Bone marrow (tissue), 2 donors: ENCODE results near the gene BUB1B.
"Not testable (repeated sequence)": the region's sequence is repeated elsewhere in the genome, so short reads cannot be mapped to it uniquely, and the experiment has no call there.

Source experiments
- DNase-seq, 2 donors: peaks; one replicate each; lab custom pipeline; 2025; lab: John Stamatoyannopoulos, UW

BUB1B gene

DNA sequence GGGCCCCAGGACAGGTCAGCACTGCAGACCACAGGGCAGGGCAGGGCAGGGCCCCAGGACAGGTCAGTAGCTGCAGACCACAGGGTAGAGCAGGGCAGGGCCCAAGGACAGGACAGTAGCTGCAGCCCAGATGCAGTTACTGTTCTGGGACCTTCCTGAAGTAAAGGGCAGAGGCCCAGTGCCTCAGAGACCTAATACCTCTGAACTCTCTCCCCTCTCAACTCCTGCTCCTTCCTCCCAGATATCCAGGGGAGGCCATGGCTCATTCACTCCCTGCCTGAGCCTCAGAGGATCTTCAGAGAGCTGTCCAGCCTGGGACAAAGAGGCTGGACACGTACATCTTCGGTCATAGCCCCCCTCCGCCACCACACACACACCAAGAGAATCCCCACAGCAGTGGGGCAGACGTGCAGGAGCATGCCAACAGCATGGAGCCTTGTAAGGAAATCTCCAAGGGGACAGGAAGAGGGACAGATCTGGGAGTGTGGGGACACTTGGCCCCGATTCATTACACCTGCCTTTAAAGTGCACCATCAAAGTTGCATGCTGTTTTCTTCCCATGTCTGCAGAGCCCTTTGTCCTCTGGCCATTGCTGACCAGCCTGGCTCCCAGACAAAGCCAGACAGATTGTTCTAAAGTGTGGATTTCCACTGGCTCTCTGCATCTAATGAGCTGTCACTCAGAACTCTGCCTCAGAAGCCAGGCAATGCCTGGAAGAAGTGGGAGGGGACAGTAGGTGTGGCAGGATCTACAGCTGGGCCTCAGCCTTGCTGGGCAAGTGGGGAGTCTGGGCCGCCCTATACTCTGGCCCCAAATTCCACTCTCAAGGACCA lies 24.2 kb upstream of the BUB1B start:
- DNase-seq, result no peak

DNA sequence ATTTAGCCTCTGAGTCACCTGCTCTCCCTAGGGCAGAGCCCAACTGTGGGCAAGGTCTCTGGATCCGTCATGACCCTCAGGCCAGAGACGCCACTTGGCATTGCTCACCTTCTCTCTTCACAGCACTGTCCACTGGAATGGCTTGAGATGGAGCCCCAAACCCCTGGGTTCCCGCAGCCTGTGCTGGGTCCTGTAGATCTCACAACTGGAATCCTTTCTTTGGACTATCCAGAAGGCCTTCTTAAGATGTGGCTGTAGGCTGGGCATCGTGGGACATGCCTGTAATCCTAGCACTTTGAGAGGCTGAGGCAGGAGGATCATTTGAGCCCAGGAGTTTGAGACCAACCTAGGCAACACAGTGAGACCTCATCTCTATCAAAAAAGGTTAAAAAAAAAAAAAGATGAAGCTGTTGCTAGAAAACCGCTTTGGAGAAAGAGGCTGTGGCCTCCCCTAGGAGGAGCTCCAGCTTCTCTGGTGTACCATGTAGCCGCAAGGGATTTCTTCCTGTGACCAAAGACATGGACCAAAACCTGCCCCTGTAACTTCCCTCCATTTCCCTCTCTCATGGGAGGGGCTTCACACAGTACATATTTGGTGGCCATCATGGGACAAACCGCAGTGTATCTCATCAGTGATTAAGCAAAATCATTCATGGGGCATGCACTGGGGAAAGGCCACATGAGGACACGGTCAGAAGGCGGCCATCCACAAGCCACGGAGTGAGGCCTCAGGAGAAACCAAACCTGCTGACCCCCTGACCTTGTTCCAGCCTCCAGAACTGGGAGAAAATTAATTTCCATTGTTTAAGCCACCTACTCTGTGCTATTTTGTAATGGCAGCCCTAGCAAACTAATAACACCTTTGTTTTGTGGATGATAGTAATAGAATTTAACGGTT lies 23.3 kb upstream of the BUB1B start:
- DNase-seq, result no peak

DNA sequence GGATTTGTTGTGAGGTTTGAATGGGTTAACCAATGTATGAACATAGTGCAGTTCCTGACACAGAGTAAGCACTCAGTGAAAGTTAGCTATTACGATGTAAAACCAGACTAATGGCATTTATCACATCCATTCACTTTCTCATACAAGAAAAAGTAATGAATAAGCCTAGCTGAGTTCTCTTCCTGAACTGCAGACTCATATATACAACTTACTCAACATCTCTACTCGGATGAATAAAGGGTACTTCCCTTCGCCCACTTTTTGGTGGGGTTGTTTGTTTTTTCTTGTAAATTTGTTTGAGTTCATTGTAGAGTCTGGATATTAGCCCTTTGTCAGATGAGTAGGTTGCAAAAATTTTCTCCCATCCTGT lies 22.7 kb upstream of the BUB1B start:
- DNase-seq, result not testable (repeated sequence)

DNA sequence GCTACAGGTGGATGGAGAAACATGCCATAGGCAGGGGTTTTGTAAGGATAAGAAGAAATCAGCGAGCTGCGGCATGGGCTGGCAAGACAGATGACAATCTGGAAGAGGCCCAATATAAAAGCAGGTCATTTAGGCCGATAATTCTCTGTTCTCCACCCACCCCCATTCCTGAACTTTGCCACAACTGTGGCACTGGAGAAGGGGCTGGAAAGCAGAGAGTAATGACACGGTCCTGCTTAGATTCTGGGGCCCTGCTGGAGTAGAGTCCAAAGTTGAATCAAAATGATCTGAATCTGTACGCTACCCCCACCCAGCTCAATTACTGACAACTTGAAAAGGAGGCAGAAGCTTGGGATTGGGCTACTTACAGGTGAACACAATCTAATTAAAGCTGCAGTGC lies 18.4 kb upstream of the BUB1B start:
- DNase-seq, result no peak

DNA sequence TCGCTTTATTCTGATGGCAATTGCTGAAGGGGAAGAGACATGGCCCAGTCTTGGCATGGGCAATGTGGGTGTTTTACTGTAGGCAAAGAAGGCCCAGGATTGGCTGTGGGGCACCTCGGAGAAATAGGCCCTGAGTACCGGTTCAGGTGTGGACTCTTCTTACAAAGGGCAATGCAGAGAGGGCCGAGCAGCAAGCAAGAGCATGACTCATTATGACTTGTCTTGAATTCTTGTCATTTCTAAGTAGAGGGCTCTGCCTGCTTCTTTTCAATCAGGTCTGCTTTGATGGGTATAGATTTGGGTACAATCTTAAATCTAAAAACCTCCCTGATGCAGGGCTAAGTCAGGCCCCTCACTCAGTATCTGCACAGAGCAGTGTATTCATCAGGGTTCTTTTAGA lies 14.8 kb upstream of the BUB1B start:
- DNase-seq, result no peak

DNA sequence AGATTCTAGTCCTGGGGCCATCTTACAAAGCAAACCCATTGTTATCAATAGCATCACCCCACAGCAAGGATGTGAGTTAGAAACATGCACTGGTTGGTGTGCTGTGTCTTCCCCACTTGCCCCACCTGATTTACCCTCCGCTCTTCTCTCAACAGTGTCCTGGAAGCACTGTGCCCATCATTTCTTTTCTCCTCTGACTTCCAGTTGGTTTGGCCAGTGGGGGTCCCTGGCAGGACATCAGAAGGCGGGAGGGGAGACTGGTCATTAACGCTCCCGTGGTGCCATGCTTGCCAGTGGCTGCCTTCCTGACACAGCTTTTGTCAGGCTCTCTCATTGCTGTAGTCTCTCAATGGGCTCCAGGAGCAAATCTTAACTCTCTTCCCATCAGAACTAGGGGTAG lies 11.5 kb upstream of the BUB1B start:
- no peak for DNase-seq

DNA sequence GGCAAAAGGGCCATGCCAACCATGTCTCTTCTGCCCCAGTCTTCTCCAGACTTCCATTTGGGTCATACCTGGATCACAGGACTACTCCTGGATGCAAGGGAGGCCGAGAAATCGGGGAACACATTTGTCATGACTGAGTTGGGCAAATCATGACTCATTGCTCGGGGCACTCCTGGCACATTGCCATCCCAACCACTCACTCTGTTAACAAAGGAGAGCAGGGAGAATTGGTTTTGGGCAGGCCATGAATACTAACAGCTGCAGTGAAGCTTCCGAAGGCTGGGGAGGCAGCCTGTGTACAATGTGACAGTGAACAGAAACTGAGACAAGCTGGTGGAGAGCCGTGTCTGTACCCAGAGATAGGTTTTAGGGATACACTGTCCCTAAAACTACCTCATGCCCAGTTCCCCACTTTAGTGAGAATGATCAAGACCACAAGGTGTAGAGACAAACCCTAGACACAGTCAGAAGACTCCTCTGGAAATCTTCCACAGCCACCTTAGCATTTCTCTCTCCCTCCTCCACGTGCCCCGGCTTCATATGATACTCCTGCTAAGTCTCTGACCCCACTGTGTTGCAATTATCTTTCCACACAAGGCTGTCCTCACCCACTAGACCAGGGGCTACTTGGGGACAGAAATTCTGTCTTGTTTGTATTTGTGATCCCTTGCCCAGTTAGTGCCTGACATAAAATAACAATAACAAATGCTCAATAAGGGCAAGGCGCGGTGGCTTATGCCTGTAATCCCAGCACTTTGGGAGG lies 10.5 kb upstream of the BUB1B start:
- DNase-seq, result peak; percentile 15 to 75

DNA sequence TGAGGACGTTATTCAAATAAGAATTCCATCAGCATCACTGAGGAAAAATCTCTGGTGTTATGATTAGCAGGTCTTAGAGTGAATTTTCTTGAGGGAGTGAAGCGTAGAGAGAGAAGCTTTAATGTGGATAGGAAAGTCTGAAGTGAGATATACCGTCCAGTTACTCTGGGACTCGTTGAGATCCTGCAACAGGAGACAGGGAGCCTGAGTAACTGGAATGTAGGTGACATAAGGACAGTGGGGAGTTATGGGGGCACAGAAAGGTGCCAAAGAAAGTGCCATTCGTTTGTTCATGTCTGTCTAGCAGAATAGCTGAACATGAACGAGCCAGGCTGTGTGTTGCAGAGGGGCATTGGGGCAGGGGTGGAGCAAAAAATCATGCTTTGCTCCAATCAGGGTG lies 9.4 kb upstream of the BUB1B start:
- no peak for DNase-seq

DNA sequence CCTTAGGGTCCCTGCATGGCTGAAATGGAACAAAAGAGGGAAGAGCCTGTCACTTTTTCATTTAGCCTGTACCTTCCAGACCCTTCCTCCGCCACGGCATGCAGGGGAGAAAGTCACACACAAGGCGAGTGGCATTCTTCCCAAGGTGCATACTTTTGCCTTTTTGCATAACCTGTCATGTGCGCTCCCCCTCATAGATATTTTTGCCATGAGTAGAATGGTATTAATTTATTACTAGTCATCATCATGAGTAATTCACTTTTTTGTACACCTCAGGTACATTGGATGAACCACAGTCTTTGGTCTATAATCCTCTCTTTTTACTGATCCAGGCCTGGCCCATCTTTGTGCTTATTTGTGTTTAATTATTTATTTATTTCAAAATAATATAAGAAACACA lies 8.9 kb upstream of the BUB1B start:
- DNase-seq, result no peak

DNA sequence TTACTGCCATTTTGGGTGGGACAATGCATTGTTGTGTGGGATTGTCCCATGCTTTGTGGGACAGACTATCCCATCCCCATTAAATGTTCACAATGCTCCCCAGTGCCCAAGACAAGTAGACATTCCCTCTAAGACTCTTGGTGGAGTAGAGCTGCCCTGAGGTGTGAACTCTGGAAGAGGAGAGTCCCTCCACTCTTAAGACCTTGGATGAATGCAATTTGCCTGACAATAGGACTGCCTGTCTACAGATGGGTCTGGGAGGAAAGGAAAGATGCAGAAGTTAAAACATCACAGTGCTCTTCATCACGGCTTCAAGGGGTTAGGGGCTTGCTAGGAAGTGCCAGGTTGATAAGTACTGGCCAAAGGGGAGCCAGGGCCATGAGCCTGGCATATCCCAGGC lies 6.0 kb upstream of the BUB1B start:
- not testable (repeated sequence) for DNase-seq

DNA sequence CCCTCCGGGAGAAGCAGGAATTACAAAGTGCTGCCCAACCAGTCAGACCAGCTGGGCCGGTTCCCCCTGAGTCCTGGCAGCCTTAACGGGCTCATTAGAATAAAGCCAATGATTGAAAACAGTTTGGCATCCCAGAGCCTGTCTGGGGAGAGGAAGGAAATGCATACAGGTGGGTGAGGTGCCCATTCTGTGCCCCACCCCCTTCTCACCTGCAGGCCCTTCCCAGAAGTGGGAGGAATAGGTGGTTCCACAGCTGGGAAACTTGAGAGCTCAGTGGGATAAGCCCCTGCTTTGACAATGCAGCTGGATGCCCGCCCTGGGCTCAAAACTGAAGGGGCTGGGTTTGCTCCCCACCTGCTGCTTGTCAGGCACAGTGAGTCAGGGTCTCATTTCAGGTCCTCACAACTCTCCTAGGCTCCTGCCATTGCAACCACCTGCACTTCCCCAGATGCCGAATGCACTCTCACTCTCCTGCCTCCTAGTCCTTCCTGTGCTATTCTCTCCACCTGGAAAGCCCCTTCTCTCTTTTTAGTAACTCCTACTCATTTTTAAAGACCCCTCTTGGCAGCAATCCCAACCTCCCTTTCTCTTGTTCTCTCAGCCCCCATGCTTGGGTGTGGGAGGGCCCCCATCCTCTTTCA lies 5.5 kb upstream of the BUB1B start:
- no peak for DNase-seq

DNA sequence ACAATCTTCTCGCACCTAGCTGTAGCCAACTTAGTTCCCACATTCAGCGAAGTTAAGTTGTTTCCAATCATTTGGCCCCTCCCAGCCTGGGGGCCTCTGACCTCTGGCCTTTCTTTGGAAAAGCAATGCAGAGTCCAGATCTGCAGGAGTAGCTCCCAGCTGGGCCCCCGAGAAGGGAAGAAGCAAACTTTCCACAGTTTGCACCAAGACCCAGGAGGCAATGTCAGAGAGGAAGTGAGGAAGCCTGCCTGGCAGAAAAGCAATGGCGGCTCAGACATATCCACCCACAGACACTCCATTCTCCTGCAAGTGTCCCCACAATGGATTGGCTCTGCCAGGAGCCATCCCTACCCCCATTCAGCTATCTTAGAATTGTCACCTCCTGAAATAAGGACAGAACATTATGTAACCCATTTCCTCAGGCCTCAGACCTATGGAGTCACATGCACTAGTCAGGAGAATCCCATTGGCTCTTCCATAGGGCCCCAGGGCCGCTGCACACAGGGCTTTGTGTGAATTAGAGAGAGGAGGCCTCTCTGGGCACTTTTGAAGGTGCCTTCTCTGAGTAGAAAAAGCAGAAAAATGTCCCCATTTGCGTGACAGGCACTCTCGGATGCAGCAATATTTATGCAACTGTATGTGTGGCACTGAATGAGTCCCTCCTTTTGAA lies 3.0 kb upstream of the BUB1B start:
- no peak for DNase-seq

DNA sequence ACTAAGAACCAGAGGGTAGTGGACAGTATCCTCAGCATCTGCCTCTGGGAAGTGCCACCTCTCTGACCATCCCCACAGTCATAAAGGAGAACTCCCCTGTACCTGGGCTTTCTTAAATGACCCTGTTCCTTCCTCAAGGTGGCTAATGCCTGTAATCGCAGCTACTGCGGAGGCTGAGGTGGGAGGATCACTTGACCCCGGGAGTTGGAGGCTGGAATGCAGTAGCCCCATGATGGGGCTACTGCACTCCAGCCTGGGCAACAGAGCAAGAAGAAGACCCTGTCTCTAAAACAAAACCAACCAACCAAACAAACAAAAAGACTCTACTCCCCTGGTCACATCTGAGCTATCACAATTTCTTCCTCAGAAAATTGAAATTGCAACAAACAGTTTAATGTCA lies 848 bp upstream of the BUB1B start:
- no peak for DNase-seq

DNA sequence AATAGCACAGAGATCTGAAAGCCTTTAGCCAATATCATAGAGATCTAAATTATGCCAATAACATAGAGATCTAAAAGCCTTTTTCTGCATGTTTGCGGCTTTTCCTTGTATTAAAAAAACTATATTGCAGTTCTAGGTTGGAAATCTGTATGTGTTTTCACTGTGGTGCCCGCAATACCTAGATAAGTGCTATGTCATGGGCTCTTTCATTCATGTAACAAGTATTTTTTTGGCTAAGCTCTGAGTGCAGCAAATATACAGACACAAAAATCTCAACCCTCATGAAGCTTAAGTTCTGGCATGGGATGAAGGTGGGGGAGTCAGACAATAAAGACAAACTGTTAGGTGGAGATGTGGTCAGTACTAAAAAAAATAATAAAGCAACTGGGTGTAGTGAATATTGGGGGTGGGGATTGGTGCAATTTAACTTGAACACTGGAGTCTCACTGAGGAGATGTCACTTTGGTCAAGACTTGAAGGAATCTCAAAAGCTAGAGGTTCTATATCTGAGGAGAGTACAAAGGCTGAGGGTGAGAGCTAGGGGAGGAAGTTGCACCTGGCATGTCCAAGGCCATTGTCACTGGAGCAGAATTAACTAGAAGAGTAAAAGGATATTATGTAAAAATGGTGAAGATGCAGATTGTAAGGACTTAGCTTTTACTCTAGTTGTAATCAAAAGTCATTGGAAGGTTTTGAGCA lies 973 bp downstream of the BUB1B start:
- DNase-seq, result no peak

DNA sequence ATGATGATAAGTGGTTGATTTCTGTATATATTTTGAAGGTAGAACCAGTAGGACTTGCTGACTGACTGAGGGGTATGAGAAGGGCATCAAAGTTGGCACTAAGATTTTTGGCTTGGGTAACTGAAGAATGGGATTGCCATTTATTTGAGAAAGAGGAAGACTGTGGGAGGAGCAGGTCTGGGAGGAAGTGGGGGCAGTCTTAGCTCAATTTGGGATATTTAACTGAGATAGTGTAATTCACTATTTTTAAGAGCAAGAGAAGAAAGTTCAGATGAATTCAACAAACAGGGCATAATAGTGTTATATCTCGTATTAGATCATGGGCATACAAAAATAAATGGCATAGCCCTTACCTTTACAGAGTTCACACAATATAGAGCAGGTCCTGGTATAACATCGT lies 1.7 kb downstream of the BUB1B start:
- no peak for DNase-seq

DNA sequence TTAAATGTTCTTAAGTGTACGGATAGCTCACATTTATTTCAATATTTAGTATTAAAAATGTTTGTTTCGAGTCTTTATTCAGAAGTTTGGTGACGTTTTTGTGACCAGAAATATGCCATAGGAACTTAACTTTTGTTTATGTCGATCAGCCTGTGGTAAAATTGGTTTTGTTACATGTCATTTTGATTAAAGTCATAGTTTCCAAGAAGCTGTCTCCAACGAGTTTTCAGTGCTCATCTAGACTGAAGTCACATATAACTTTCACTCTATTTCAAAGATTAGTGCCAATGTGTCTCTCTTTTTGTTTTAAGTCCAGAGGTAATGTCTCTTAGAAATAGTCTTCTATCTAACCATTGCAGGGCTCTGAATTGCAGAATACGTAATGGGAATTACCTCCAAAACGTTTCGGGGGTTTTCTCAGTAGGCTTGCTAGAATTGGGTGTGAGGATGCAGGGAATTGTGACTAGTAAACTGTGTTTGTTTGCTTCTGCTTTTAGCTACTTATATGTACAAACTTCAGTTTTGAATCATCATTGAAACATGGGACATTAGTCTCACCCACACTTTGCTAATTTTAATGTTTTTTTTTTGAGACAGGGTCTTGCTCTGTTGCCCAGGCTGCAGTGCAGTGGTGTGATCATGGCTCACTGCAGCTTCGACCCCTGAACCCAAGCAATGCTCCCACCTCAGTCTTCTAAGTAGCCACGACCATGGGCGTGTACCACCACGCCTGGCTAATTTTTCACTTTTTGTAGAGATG lies 3.0 kb downstream of the BUB1B start:
- DNase-seq, result no peak

DNA sequence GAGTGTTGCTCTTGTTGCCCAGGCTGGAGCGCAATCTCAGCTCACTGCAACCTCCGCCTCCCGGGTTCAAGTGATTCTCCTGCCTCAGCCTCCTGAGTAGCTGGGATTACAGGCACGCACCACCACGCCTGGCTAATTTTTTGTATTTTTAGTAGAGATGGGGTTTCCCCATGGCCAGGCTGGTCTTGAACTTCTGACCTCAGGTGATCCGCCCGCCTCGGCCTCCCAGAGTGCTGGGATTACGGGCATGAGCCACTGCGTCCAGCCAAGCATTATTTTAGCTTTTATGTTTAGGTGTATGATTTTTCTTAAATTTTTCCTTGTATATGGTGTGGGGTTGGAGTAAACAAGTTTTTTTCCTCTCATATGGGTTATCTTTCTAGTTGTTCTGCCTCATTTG lies 6.5 kb downstream of the BUB1B start:
- DNase-seq, result not testable (repeated sequence)

DNA sequence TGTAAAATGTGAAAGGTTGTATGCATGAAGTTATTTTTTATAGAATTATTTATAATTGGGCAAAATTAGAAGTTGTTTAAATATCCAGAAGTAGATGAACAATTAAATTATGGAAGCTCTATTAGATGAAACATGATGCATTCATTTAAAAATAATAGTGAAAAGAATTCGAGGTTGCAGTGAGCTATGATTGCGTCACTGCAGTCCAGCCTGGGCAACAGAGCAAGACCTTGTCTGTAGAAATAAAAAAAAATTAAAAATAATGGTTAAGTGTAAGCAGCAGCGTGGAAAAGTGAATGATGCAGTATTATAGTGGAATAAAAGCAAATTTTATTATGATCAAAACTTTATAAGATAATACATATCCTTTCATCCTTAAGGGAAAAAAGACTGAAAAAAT lies 14.3 kb downstream of the BUB1B start:
- DNase-seq, result no peak

DNA sequence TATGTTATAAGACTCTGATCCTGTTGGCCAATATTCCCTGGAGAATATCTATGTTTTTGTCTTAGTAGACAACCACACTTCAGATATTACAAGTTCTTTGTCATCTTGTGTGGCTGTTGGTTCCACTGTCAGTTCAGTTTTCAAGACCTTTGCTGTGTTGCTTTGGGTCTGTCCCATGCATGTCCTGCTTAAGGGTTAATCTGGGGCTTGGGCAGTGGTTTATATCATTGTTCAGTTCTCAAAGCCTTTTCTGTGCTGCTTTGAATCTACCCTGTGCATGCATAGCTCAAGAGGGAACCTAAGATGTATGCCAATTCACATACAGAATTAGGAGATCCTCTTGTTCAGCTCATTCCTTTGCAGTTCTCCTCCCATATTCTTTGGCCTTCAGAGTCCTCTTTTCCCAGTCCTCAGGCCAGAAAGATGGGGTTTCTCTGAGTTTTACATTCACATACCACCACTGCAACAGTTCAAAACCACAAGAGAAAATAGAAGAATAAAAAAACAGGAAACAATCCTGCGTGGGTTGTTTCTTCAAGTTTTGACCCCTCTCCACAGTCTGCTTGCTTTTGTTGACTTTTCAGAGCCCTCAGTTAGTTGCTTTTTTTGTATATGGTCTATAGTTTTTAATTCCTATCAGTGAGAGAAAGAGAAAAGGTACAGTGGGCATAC lies 21.6 kb downstream of the BUB1B start:
- peak in 1 of 2 donors; percentile 10 for DNase-seq
